ENCODE data around the gene C9orf78. TPM values are rescaled to one million over a fixed set of nuclear protein-coding genes. Genes with fewer than 3 reads are reported as not detected.

C9orf78 gene
- total RNA-seq, 2 donors from 2014 or later = 63.7 to 76.8 TPM

DNA sequence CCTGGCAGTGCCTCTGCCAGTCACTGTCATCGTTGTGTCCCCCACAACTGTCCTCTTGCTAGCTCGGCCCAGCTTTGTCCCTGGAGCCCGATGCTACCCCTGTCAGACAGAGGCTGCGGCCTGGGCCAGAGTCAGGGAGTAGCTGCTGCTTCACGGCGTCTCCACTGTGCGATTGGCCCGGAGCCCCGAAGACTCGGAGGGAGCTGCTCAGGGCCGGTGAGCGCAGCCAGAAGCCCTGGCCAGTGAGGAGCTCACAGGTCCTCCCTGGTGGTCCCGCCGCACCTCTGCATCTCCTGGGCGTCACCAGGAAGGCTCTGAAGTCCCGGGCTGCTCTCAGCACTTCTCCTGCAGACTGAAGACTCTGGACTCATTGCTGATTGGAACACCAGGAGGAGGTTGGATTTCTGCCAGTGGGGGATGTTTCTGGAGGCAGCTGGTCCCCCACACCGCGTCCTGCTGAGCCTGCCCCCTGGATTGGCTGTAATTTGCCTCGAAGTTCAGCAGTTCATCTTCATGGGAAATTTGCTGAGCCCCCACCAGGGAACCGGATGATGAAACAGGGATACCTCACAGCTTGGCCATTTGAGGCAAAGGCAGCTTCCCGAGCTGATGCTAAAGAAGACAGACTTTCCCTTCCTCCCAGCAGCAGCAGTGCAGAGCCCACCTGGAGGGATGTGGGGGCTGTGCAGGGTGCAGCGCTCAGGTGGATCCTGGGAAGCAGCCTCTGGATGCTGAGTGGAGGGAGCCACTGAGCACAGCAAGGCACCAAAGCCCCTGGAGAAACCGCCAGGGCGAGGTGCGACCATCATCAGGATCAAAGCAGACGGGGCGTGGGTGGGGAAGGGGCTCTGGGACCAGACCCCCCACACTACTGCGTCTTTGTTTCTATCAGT lies 45.8 kb upstream of the C9orf78 start:
- intact Hi-C loops (cut with DNase I) = loop anchor here (5.0 kb wide), 1 partner anchor 44 kb away; the partner anchor contains the start of genes C9orf78 and USP20
- 67% methylated on average over 23 of the region's 28 CpGs for WGBS
- peaks cover 0 to 26% of the 10 kb centered on the region in 2 donors for H3K36me3 ChIP-seq
- no peaks in the 10 kb centered on the region for H3K9me3 ChIP-seq
- DNase-seq (ENCODE audit: low spot score) = no peak
- H3K27ac ChIP-seq = peak overlapping the region; percentile 3 to 28
- peaks cover 19% of the 10 kb centered on the region for H3K4me1 ChIP-seq (replicated peaks)
- TF ChIP-seq CTCF (IDR thresholded peaks at IDR 0.05) (no peak), POLR2A (IDR thresholded peaks at IDR 0.05) (no peak), POLR2AphosphoS5 (IDR thresholded peaks at IDR 0.05) (no peak)
- no peaks in the 10 kb centered on the region for H3K27me3 ChIP-seq (replicated peaks; ENCODE audit: insufficient read depth)
- H3K4me3 ChIP-seq = no peak overlapping the region

- 93% methylated on average over 31 of the region's 31 CpGs for WGBS
Observed at GRCh38 chr9:129879991-129880653, 45.0 kb upstream of the C9orf78 start.

DNA sequence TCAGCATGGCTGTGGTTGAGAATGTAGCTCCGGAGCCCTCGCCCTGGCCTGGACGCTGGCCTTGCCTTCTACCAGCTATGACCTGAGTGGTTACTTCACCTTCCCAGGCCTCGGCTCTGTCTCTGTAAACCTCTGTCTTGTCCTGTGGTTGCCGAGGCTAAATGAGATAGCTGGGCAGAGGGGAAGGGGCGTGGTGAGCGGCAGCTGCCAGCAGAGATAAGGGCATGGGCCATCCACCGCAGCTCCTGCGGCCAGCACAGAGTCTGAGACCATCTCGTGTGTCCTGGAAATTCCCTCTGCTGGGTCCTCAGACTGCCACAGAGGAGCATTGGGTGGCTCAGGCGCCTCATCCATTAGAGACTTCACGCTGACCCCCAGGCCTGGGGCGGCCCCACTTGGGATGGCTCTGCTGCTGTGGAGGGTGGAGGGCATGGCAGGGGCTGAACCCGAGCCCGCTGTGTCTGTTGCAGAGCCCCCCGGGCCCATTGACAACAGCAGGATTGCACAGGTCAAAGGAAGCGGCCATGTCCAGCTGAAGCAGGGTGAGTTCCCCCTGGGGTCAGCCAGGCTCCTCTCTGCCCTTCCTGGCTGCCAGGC lies 44.1 kb upstream of the C9orf78 start:
- Histone ChIP-seq H3K27me3 (replicated peaks; ENCODE audit: insufficient read depth) (no peaks in the 10 kb centered on the region), H3K36me3 (peaks cover 14 to 41% of the 10 kb centered on the region in 2 donors), H3K4me3 (no peak overlapping the region), H3K9me3 (no peaks in the 10 kb centered on the region), H3K27ac (no peak overlapping the region), H3K4me1 (replicated peaks) (peaks cover 6% of the 10 kb centered on the region)
- intact Hi-C loops (cut with DNase I) = no loop called here
- no peak for DNase-seq (ENCODE audit: low spot score)
- no peak for TF ChIP-seq POLR2AphosphoS5 (IDR thresholded peaks at IDR 0.05)
- 89% methylated on average over 16 of the region's 17 CpGs for WGBS

More at GRCh38 chr9:129879991-129880653, 45.0 kb upstream of the C9orf78 start:
- Histone ChIP-seq H3K9me3 (no peaks in the 10 kb centered on the region), H3K4me3 (no peak overlapping the region), H3K27ac (no peak overlapping the region), H3K36me3 (peaks cover 6 to 34% of the 10 kb centered on the region in 2 donors), H3K27me3 (replicated peaks; ENCODE audit: insufficient read depth) (no peaks in the 10 kb centered on the region), H3K4me1 (replicated peaks) (peaks cover 14% of the 10 kb centered on the region)
- no peak for TF ChIP-seq POLR2AphosphoS5 (IDR thresholded peaks at IDR 0.05)
- TF ChIP-seq CTCF (IDR thresholded peaks at IDR 0.05) = no peak
- no peak for TF ChIP-seq POLR2A (IDR thresholded peaks at IDR 0.05)
- no peak for DNase-seq (ENCODE audit: low spot score)
- intact Hi-C loops (cut with DNase I) = loop anchor here (5.0 kb wide), 1 partner anchor 43 kb away; the partner anchor contains the start of genes C9orf78 and USP20

DNA sequence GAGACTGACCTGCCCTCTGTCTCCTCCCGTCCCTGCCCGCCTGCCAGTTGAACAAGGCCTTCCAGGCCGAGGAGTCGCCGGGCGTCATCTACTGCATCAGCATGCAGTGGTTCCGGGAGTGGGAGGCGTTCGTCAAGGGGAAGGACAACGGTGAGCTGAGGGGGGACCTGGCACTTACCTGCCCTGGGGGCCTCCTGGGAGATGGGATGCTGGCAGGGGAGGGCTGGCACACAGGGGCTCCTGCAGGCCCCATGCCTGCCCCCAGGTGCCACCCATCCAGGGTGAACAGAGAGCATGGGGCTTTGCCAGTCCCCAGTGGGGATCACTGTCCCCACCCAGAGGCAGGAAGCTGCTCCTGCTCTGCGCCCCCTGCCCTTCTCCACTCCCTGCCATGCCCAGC lies 43.2 kb upstream of the C9orf78 start:
- TF ChIP-seq POLR2A (IDR thresholded peaks at IDR 0.05) (no peak), POLR2AphosphoS5 (IDR thresholded peaks at IDR 0.05) (no peak), CTCF (IDR thresholded peaks at IDR 0.05) (no peak)
- no peaks in the 10 kb centered on the region for H3K27me3 ChIP-seq (replicated peaks; ENCODE audit: insufficient read depth)
- H3K4me3 ChIP-seq = no peak overlapping the region
- intact Hi-C loops (cut with DNase I) = no loop called here
- 88% methylated on average over 11 of the region's 11 CpGs for WGBS
- H3K4me1 ChIP-seq (replicated peaks) = no peaks in the 10 kb centered on the region
- H3K27ac ChIP-seq = no peak overlapping the region
- no peaks in the 10 kb centered on the region for H3K9me3 ChIP-seq
- peaks cover 18 to 41% of the 10 kb centered on the region in 2 donors for H3K36me3 ChIP-seq
- no peak for DNase-seq (ENCODE audit: low spot score)

- WGBS = 96% methylated on average over 7 of the region's 7 CpGs
- TF ChIP-seq POLR2A (IDR thresholded peaks at IDR 0.05) (no peak), POLR2AphosphoS5 (IDR thresholded peaks at IDR 0.05) (no peak), CTCF (IDR thresholded peaks at IDR 0.05) (no peak)
- Histone ChIP-seq H3K4me3 (no peak overlapping the region), H3K36me3 (peaks cover 18 to 41% of the 10 kb centered on the region in 2 donors), H3K4me1 (replicated peaks) (no peaks in the 10 kb centered on the region), H3K27me3 (replicated peaks; ENCODE audit: insufficient read depth) (no peaks in the 10 kb centered on the region), H3K9me3 (no peaks in the 10 kb centered on the region), H3K27ac (no peak overlapping the region)
- no peak for DNase-seq (ENCODE audit: low spot score)
- intact Hi-C loops (cut with DNase I) = no loop called here
Observed at GRCh38 chr9:129876815-129877214, 41.7 kb upstream of the C9orf78 start.
